Endometrial microvascular endothelial cells (primary cell): ENCODE results near the gene PAIP2. TPM values are rescaled to one million over a fixed set of nuclear protein-coding genes. Genes with fewer than 3 reads are reported as not detected.
"Not testable (repeated sequence)": the region's sequence is repeated elsewhere in the genome, so short reads cannot be mapped to it uniquely, and the experiment has no call there.

ENCODE experiments used
- in situ Hi-C: cut with HindIII; loops from 2 replicates; pipeline ENCODE4 v1.10.0; 2017; ENCODE audit warnings: low sequenced_read_pairs, low pct_unique_long_range_greater_than_20kb; ENCODE audit errors: inconsistent ontology term
- total RNA-seq: library from RNA; depleted of rRNA; stranded (reverse); fragments of >200 nt; gene quantifications from one replicate; pipeline ENCODE4 v1.2.3, GENCODE V29; 2015; ENCODE audit errors: inconsistent ontology term

The PAIP2 gene
- total RNA-seq, 1 donor from 2014 or later, result 61.8 TPM

GRCh38 chr5:139403418-139403786, 61.7 kb downstream of the PAIP2 start:
- in situ Hi-C loops, result no loop called here

- in situ Hi-C loops, result no loop called here
Measured at GRCh38 chr5:139403787-139404483, 62.3 kb downstream of the PAIP2 start, which contains the start of gene SPATA24. TSS of gene SPATA24 (minus strand) at chr5:139404089. CDS start at chr5:139404060, 29 bp downstream.

- in situ Hi-C loops, result no loop called here
Measured at GRCh38 chr5:139404484-139404840, 62.8 kb downstream of the PAIP2 start.

GRCh38 chr5:139406963-139407362, 65.3 kb downstream of the PAIP2 start:
- in situ Hi-C loops, result no loop called here

DNA sequence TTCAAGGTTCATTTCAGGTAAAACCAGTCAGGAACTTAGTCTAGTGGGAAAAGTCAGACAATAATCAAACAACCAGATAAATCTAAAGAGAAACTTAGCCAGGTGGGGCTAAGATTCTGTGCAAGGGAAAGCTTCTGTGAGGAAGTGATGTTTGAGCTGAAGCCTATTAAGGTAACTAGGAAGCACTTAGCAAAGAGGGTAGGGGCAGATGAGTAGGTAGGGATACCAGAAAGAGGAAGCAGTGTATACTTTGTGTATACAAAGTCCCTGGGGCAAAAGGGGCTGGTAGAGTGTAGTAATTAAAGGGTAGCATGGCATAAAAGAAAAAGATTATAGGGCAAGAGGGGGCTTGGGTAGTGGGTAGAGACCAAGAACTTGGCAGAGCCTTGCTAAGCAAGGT, 65.9 kb downstream of the PAIP2 start:
- in situ Hi-C loops, result no loop called here

GRCh38 chr5:139408191-139408590, 66.5 kb downstream of the PAIP2 start:
- in situ Hi-C loops, result no loop called here

DNA sequence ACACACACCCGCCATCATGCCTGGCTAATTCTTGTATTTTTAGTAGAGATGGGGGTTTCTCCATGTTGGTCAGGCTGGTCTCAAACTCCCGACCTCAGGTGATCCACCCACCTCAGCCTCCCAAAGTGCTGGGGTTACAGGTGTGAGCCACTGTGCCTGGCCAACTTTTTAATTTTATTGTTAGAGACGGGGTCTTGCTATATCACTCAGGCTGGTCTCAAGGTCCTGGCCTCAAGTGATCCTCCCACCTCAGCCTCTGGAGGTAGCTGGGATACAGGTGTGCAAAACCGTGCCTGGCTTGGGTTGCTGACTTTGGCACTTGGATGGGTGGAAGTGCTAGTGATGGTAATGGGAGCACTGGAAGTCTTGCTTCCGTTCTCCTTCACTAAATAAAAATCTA, 67.5 kb downstream of the PAIP2 start:
- in situ Hi-C loops, result not testable (repeated sequence)

DNA sequence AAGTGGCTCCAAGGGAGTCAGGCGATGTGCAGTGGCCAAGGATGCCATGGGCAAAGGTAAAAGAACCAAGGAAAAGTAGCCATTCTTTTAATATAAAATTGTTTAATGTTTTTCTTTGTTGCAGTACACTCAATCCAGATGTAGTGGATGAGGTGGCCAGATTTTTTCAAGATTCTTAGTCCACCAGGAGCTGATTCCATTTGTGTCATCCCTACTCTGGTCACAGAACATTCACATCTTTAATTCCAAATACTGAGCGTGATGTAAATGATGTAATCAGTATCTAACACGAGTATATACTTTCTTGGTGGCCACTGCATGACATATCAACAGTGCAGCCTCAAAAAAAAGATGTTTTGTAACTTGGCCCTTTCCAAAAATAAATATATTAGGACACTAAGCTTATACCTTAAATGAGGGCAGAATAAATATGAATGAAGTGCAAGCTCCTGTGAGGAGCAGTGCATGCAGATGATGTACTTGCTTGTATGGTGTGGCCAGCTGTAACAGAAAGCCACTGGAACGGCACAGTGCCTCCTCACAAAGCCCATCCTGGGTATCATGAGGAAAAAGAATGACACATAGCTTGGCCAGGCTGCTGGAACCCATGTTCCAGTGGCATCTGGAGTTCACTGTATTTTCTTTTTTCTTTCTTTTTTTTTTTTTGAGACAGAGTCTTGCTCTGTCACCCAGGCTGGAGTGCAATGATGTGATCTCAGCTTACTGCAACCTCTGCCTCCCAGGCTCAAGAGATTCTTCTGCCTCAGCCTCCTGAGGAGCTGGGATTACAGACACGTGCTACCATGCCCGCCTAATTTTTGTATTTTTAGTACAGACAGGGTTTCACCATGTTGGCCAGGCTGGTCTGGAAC, 68.7 kb downstream of the PAIP2 start:
- in situ Hi-C loops, result loop anchor here (10.0 kb wide), 1 partner anchor 114 kb away; no protein-coding TSS in a partner anchor

- in situ Hi-C loops, result loop anchor here (10.0 kb wide), 1 partner anchor 114 kb away; no protein-coding TSS in a partner anchor
Measured at GRCh38 chr5:139410993-139411828, 69.6 kb downstream of the PAIP2 start.

DNA sequence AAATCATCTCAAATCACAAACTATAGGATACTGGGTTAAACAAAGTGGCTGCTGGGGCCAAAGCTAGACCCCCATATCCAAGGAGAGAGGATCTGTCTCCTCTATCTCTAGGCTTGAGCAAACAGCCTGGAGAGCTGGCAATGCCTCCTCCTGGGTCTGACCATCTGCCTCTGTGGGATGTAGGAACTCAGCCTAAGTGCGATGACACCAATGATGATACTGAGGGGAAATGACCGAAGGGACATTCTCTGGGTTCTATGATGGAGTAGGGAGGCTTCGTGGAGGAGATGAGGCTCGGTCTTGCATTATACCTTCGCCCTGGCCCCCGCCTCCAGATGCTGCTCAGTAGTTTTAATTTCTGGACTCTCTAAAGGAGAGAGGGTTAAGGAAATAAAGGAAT, 71.5 kb downstream of the PAIP2 start:
- in situ Hi-C loops, result loop anchor here (10.0 kb wide), 1 partner anchor 112 kb away; no protein-coding TSS in a partner anchor

DNA sequence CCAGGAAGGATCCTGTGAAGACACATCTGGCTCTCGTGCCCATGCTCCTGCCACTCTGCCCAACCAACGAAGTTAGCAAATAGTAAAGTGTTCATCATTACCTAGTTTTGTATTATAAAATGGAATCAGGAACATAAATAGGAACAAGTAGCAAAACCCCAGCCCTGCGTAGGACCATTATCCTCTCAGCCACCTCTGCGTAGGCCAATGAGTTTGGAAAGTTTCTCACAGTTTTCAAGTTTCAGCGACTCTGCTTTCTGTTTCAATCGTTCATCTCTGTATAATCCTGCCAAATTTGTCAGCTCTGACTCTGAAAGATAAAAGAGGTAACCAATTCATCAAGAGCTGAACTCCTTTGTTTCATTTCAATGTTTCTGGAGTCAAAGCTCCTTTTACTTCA, 72.3 kb downstream of the PAIP2 start:
- in situ Hi-C loops, result loop anchor here (10.0 kb wide), 1 partner anchor 111 kb away; no protein-coding TSS in a partner anchor

GRCh38 chr5:139414581-139415130, 73.0 kb downstream of the PAIP2 start:
- in situ Hi-C loops, result loop anchor here (10.0 kb wide), 1 partner anchor 110 kb away; no protein-coding TSS in a partner anchor

GRCh38 chr5:139415221-139415861, 73.7 kb downstream of the PAIP2 start:
- in situ Hi-C loops, result loop anchor here (10.0 kb wide), 1 partner anchor 109 kb away; no protein-coding TSS in a partner anchor

DNA sequence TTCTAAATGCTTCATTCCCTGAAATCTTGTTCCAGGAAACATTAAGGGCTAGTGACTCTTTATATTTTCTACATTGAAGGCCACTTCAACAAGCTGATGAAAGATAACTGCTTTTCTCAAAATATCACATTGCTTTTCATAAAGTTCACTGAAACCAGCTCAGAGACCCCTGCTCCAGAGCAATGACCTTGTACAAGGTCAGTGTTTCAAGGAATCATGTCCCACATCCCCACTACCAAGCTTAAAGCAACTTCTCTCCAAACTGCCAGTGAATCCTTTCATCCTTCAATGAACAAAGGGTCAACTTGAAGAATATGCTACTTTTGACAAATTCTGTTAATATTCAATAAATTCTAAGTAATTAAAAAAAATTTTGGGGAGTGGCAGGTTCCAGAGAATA, 74.2 kb downstream of the PAIP2 start:
- in situ Hi-C loops, result loop anchor here (10.0 kb wide), 1 partner anchor 109 kb away; no protein-coding TSS in a partner anchor

DNA sequence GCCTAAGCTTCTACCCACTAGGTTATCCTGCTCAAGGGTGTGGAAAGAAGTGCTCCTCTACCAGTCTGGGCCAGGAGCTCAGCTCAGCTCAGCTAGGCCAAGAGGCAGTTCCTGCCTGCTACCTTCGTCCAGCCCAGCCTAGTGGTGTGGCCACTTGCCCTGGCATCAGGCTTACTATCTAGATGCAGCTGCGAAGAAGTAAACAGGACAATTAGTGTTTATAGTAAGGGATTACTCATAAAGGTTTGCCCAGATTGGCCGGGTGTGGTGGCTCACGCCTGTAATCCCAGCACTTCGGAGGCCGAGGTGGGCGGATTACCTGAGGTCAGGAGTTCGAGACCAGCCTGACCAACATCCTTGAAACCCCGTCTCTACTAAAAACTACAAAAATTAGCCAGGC, 75.0 kb downstream of the PAIP2 start:
- in situ Hi-C loops, result loop anchor here (10.0 kb wide), 1 partner anchor 108 kb away; no protein-coding TSS in a partner anchor

DNA sequence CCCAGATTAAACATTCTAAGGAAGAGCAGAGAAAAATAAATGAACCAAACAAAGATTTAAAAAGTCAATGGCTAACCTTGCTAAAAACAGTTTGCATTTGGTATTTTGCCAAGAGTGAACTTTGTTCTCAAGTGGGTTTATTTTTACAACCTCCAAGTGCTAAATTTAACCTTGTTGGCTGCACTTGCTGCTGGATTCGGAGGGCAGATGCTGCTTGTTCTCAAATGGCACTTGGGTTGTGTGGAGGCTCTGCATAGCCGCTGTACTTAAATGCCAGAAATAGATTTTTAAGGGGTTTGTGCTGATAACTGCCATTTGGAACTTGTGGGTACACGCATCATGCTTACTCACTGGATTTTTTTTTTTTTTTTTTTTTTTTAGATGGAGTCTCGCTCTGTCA, 75.6 kb downstream of the PAIP2 start:
- in situ Hi-C loops, result loop anchor here (10.0 kb wide), 1 partner anchor 108 kb away; no protein-coding TSS in a partner anchor

GRCh38 chr5:139418793-139419192, 77.1 kb downstream of the PAIP2 start:
- in situ Hi-C loops, result loop anchor here (10.0 kb wide), 1 partner anchor 106 kb away; no protein-coding TSS in a partner anchor
